Erythroblast (primary cell): ENCODE data around the gene MYO3A.

Source experiments
- GATA1 ChIP-seq: IDR thresholded peaks from 2 replicates; pipeline ENCODE4 v1.6.1; 2011; ENCODE audit warnings: low read depth, mild to moderate bottlenecking, control low read depth, low read length, moderate library complexity
- POLR2A ChIP-seq: IDR thresholded peaks from 2 replicates; pipeline ENCODE4 v1.6.1; 2011; ENCODE audit warnings: mild to moderate bottlenecking, low read length

GRCh38 chr10:26177341-26177740, 243.3 kb downstream of the MYO3A start:
- no peak for TF ChIP-seq POLR2A
- no peak for TF ChIP-seq GATA1
